ENCODE results near the gene UPB1. TPM values are rescaled to one million over a fixed set of nuclear protein-coding genes. Genes with fewer than 3 reads are reported as not detected.

UPB1 gene
- total and polyA plus RNA-seq, 2 experiments from 2014 or later: 0.13 TPM; not detected in 1

DNA sequence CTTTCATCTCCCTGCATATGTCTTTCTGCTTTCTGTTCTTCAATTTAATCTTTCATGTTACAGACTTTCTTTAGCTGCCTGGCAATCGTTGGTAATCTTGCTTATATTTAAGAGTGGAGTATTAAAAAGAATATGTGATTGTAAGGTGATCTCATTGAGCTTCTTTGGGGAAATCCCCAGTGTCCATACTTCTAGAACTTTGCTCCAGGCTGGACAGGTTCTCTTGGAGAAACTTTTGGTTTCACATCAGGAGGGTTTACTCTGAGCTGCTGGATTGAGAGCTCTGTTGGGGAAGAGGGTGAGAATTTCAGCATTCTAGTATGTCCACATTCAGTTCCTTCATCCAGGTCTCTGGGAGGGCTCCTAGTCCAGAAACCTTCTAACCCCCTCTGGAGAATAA, 81.6 kb downstream of the UPB1 start:
- Mint-ChIP-seq H3K4me3 (no peak overlapping the region), H3K36me3 (ENCODE audit: low read depth) (peaks cover 40% of the 10 kb centered on the region), H3K9me3 (no peaks in the 10 kb centered on the region), H3K27me3 (ENCODE audit: insufficient read depth, low read depth, poor library complexity) (peaks cover 8% of the 10 kb centered on the region), H3K27ac (no peak overlapping the region), H3K4me1 (no peaks in the 10 kb centered on the region)
- no peak overlapping the region for H3K4me3 ChIP-seq
- peaks cover 25% of the 10 kb centered on the region for H3K36me3 ChIP-seq (ENCODE audit: insufficient read depth)
- peaks cover 22% of the 10 kb centered on the region; the same call in 1 of the 2 replicates for H3F3A ChIP-seq (replicated peaks; ENCODE audit: low read depth)
- peaks cover 20% of the 10 kb centered on the region for H4K20me1 ChIP-seq (replicated peaks; ENCODE audit: insufficient read depth)
- H2AFZ ChIP-seq: no peak overlapping the region
- H3K27me3 ChIP-seq (ENCODE audit: insufficient read depth): no peaks in the 10 kb centered on the region
- TF ChIP-seq ZNF331 (CRISPR knock-in tag; IDR thresholded peaks at IDR 0.05; ENCODE audit: low read depth): no peak
- no peak for TF ChIP-seq NANOG (IDR thresholded peaks at IDR 0.05; ENCODE audit: borderline replicate concordance)
- no peak for TF ChIP-seq EZH2phosphoT487 (IDR thresholded peaks at IDR 0.05; ENCODE audit: unreplicated experiment)
- TF ChIP-seq, protein P1, sequence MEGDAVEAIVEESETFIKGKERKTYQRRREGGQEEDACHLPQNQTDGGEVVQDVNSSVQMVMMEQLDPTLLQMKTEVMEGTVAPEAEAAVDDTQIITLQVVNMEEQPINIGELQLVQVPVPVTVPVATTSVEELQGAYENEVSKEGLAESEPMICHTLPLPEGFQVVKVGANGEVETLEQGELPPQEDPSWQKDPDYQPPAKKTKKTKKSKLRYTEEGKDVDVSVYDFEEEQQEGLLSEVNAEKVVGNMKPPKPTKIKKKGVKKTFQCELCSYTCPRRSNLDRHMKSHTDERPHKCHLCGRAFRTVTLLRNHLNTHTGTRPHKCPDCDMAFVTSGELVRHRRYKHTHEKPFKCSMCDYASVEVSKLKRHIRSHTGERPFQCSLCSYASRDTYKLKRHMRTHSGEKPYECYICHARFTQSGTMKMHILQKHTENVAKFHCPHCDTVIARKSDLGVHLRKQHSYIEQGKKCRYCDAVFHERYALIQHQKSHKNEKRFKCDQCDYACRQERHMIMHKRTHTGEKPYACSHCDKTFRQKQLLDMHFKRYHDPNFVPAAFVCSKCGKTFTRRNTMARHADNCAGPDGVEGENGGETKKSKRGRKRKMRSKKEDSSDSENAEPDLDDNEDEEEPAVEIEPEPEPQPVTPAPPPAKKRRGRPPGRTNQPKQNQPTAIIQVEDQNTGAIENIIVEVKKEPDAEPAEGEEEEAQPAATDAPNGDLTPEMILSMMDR (conservative IDR thresholded peaks at IDR 0.05; ENCODE audit: low read depth in 2 of 2): no peak
- TF ChIP-seq ZNF114 (CRISPR knock-in tag; IDR thresholded peaks at IDR 0.05): no peak
- no peak for TF ChIP-seq JUNB (IDR thresholded peaks at IDR 0.05; ENCODE audit: unreplicated experiment)
- no peak for TF ChIP-seq ZNF462 (CRISPR knock-in tag; IDR thresholded peaks at IDR 0.05)
- no peak for TF ChIP-seq CREB1 (CRISPR knock-in tag; IDR thresholded peaks at IDR 0.05; ENCODE audit: low read depth)
- no peak for TF ChIP-seq POLR2AphosphoS5 (IDR thresholded peaks at IDR 0.05; ENCODE audit: low read depth)
- no peak for TF ChIP-seq STAT1 (IDR thresholded peaks at IDR 0.05; ENCODE audit: unreplicated experiment)
- no peak for TF ChIP-seq ETS1 (IDR thresholded peaks at IDR 0.05)
- no peak for TF ChIP-seq EZH2 (IDR thresholded peaks at IDR 0.05; ENCODE audit: low read depth, unreplicated experiment)
- TF ChIP-seq REST (IDR thresholded peaks at IDR 0.05; ENCODE audit: unreplicated experiment): no peak
- H3K4me1 ChIP-seq (ENCODE audit: insufficient read depth): no peaks in the 10 kb centered on the region
- no peaks in the 10 kb centered on the region for H3K79me2 ChIP-seq (replicated peaks; ENCODE audit: insufficient read depth)
- no peaks in the 10 kb centered on the region for H3K9me2 ChIP-seq (ENCODE audit: insufficient read depth)
- H3K27ac ChIP-seq (ENCODE audit: low read depth): no peak overlapping the region
- ATAC-seq (no peak), DNase-seq (ENCODE audit: low spot score) (no peak)
- no peak overlapping the region for H3K4me2 ChIP-seq
